Measurements from ENCODE around the gene CDH4.
"Not testable (repeated sequence)": the region's sequence is repeated elsewhere in the genome, so short reads cannot be mapped to it uniquely, and the experiment has no call there.

The CDH4 gene

GRCh38 chr20:61976644-61977418 is 724.8 kb downstream of the CDH4 start:
- FAIRE-seq, result no peak

- no peak for FAIRE-seq
Observed at GRCh38 chr20:61977419-61977786, 725.3 kb downstream of the CDH4 start.

- FAIRE-seq, result no peak
Observed at GRCh38 chr20:61978491-61978890, 726.4 kb downstream of the CDH4 start.

- no peak for FAIRE-seq
Observed at GRCh38 chr20:61979090-61979489, 727.0 kb downstream of the CDH4 start.

GRCh38 chr20:61979701-61980635 is 727.9 kb downstream of the CDH4 start:
- FAIRE-seq, result no peak

- FAIRE-seq, result no peak
Observed at GRCh38 chr20:61980647-61981583, 728.9 kb downstream of the CDH4 start.

- FAIRE-seq, result not testable (repeated sequence)
Observed at GRCh38 chr20:61981691-61982090, 729.6 kb downstream of the CDH4 start.

- no peak for FAIRE-seq
Observed at GRCh38 chr20:61982191-61982950, 730.3 kb downstream of the CDH4 start.

- FAIRE-seq, result no peak
Observed at GRCh38 chr20:61982951-61983315, 730.9 kb downstream of the CDH4 start.

GRCh38 chr20:61983965-61984364 is 731.9 kb downstream of the CDH4 start:
- no peak for FAIRE-seq

GRCh38 chr20:61984431-61984830 is 732.4 kb downstream of the CDH4 start:
- not testable (repeated sequence) for FAIRE-seq

GRCh38 chr20:61985096-61985495 is 733.0 kb downstream of the CDH4 start:
- no peak for FAIRE-seq

GRCh38 chr20:61986762-61987321 is 734.8 kb downstream of the CDH4 start:
- no peak for FAIRE-seq

- no peak for FAIRE-seq
Observed at GRCh38 chr20:61988665-61989064, 736.6 kb downstream of the CDH4 start.

GRCh38 chr20:61989741-61990140 is 737.7 kb downstream of the CDH4 start:
- no peak for FAIRE-seq
